Measurements from ENCODE around the gene GADD45A.

- TF ChIP-seq EZH2 (IDR thresholded peaks at IDR 0.05; ENCODE audit: insufficient read depth, low read length) (no peak), CTCF (IDR thresholded peaks at IDR 0.05; ENCODE audit: insufficient read depth, low read depth, low read length) (no peak)
Measured at GRCh38 chr1:67688526-67689219, 3.7 kb downstream of the GADD45A start.
